ENCODE measurements around the gene SKIC8.
"Not testable (repeated sequence)": the region's sequence is repeated elsewhere in the genome, so short reads cannot be mapped to it uniquely, and the experiment has no call there.

The SKIC8 gene

DNA sequence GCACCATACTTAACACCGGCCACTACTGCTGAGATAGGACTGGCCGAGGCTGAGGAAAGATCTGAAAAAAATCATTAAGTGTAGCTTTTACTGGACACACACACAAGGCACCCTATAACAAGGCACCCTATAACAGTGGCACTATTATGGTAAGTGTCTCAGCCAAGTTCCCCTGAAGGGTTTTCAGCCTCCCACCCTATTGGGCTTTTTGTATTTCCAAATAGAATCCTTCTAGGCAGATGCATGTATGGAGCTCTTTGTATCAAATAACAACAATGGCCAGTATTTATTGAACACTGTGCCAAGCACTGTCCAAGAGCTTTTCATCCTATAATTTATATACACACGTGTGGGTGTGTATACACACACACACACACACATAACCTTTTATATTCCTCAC, 41.7 kb downstream of the SKIC8 start:
- H3K4me3 ChIP-seq (ENCODE audit: low read depth, low read length), result no peak overlapping the region
- TF ChIP-seq, protein P1, sequence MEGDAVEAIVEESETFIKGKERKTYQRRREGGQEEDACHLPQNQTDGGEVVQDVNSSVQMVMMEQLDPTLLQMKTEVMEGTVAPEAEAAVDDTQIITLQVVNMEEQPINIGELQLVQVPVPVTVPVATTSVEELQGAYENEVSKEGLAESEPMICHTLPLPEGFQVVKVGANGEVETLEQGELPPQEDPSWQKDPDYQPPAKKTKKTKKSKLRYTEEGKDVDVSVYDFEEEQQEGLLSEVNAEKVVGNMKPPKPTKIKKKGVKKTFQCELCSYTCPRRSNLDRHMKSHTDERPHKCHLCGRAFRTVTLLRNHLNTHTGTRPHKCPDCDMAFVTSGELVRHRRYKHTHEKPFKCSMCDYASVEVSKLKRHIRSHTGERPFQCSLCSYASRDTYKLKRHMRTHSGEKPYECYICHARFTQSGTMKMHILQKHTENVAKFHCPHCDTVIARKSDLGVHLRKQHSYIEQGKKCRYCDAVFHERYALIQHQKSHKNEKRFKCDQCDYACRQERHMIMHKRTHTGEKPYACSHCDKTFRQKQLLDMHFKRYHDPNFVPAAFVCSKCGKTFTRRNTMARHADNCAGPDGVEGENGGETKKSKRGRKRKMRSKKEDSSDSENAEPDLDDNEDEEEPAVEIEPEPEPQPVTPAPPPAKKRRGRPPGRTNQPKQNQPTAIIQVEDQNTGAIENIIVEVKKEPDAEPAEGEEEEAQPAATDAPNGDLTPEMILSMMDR (IDR thresholded peaks at IDR 0.05; ENCODE audit: borderline replicate concordance, insufficient read depth, low read depth, low read length), result no peak

DNA sequence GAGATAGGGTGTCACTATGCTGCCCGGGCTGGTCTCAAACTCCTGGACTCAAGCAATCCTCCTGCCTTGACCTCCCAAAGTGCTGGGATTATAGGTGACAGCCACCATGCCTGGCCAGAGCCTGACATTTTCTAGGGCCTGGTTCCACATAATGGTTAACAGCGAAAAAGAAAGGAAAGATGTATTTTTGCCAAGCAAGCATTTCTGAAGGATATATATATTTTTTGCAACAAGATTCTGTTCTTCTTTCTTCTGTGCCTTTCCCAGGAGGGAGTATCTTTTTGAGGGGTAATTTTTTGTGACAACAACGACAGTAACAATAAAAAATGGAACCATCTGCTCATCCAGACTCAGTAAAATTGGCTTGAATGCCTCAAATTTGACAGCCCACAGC, 43.4 kb downstream of the SKIC8 start:
- TF ChIP-seq, protein P1 (IDR thresholded peaks at IDR 0.05; ENCODE audit: borderline replicate concordance, insufficient read depth, low read depth, low read length), result no peak
- no peak overlapping the region for H3K4me3 ChIP-seq (ENCODE audit: low read depth, low read length)

DNA sequence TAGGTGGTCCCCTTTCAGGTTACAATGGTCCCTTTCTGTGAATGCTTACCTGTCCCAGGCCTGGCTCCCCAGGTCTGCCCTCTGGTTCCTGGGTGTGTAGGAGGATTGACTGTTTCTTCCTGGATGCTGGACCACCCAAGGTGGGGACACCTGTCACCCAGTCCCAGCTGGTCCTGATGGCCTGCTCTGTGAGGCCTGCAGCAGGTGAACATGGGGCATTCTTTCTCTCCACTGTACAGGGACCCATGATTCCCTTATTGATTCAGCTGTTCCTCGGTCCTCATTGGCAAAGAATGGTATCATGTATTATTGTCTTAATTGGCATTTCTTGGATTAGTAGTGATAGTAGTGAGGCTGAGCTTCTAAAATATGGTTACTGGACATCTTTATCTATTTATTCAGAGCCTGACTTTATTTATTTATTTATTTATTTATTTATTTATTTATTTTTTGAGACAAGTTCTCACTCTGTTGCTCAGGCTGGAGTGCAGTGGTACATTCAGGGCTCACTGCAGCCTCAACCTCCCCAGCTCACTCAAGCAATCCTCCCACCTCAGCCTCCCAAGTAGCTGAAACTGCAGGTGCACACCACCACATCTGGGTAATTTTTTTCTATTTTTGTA, 43.9 kb downstream of the SKIC8 start:
- TF ChIP-seq, protein P1 (IDR thresholded peaks at IDR 0.05; ENCODE audit: borderline replicate concordance, insufficient read depth, low read depth, low read length), result no peak
- H3K4me3 ChIP-seq (ENCODE audit: low read depth, low read length), result no peak overlapping the region

DNA sequence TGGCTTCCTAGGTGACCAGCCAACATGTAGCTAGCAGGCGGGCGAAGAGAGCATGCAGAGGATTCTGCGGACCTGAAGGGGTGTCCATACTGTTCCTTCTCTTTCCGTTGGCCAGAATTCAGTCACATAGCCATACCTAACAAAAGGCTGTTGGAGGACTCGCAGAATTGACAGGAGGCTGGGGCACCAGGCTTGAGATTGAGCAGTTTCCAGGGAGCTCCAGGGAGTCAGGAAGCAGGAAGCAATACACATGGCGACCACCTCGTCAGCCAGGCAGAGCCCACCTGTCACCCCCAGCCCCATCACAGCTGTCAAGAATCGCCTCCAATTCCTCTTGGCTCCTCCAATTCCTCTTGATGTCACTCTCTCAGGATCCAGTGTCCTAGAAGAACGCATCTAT, 48.3 kb downstream of the SKIC8 start:
- TF ChIP-seq, protein P1 (IDR thresholded peaks at IDR 0.05; ENCODE audit: borderline replicate concordance, insufficient read depth, low read depth, low read length), result no peak
- no peak overlapping the region for H3K4me3 ChIP-seq (ENCODE audit: low read depth, low read length)

DNA sequence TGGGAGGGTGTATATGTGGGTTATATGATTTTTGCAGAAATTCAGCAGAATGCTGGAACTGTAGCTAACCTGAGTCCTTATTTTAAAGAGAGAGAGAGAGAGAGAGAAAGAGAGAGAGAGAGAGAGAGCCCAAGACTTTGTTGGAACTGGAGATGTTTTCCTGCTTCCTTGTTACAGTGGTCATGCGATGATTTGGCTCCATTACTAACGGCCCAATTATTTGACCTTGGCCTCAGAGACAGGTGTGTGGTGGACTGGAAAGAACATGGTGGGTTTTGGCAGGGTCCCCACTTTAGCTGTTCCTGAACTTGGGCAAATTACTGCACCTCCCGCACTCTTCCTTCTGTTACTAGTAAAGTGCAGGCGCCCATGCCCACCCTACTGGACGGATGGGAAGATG, 50.3 kb downstream of the SKIC8 start:
- no peak overlapping the region for H3K4me3 ChIP-seq (ENCODE audit: low read depth, low read length)
- TF ChIP-seq, protein P1 (IDR thresholded peaks at IDR 0.05; ENCODE audit: borderline replicate concordance, insufficient read depth, low read depth, low read length), result no peak

DNA sequence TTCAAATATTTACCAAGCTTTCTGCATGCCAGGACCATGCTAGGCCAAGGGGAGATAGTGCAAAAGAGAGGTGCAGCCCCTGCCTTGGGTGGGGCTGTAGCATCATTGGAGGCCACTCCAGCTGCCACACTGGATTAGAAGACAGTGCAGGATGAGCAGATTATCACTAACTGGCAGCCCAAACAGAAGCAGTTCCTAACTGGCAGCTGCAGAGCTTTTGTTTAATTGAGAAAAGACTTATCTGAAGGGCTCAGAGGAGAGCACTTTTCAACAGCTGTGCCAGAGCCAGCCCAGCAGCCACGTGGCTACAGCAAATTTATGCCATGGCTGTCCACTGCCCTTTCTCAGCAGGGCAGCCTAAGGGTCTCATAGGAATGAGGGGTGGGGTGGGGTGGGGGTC, 51.5 kb downstream of the SKIC8 start:
- TF ChIP-seq, protein P1 (IDR thresholded peaks at IDR 0.05; ENCODE audit: borderline replicate concordance, insufficient read depth, low read depth, low read length), result no peak
- no peak overlapping the region for H3K4me3 ChIP-seq (ENCODE audit: low read depth, low read length)

DNA sequence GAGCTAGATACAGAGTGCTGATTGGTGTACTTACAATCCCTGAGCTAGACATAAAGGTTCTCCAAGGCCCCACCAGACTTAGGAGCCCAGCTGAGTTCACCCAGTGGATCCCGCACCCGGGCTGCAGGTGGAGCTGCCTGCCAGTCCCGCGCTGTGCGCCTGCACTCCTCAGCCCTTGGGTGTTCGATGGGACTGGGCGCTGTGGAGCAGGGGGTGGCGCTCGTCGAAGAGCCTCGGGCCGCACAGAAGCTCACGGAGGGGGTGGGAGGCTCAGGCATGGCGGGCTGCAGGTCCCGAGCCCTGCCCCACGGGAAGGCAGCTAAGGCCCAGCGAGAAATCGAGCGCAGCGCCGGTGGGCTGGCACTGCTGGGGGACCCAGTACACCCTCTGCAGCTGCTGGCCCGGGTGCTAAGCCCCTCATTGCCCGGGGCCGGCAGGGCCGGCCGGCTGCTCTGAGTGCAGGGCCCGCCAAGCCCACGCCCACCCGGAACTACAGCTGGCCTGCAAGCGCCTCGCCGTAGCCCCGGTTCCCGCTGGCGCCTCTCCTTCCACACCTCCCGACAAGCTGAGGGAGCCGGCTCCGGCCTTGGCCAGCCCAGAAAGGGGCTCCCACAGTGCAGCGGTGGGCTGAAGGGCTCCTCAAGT, 53.3 kb downstream of the SKIC8 start:
- H3K4me3 ChIP-seq (ENCODE audit: low read depth, low read length), result not testable (repeated sequence)

DNA sequence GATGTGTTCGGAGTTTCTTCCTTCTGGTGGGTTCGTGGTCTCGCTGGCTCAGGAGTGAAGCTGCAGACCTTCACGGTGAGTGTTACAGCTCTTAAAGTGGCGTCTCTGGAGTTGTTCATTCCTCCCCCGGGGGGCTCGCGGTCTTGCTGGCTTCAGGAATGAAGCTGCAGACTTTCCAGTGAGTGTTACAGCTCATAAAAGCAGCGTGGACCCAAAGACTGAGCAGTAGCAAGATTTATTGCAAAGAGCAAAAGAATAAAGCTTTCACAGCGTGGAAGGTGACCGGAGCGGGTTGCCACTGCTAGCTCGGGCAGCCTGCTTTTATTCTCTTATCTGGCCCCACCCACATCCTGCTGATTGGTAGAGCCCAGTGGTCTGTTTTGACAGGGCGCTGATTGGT, 54.0 kb downstream of the SKIC8 start:
- H3K4me3 ChIP-seq (ENCODE audit: low read depth, low read length), result not testable (repeated sequence)
